Right lobe of liver (tissue), 4 donors: ENCODE measurements around the gene KCNT2.

ENCODE experiments used
- POLR2A ChIP-seq: fragments of 450-650 bp; IDR thresholded peaks from one replicate; pipeline ENCODE4 v1.6.1; 2017; ENCODE audit warnings: antibody characterized with exemption, mild to moderate bottlenecking
- TF ChIP-seq, protein P1 (sequence below), 4 donors: fragments of 200-600 bp in 3 of 4; fragments of 450-650 bp in 1 of 4; IDR thresholded peaks; one replicate each; pipeline versions ENCODE4 v1.5.1 to v1.8.0; 2016 to 2022; ENCODE audit warnings: antibody characterized with exemption in 4 of 4, mild to moderate bottlenecking in 2 of 4
- donor health status: DM: no; HTN: no; CAD: no.
- donor health status: DM: no; HTN: no; CAD: no.
- donor health status: DM: no; HTN: yes; CAD: no.

DNA sequence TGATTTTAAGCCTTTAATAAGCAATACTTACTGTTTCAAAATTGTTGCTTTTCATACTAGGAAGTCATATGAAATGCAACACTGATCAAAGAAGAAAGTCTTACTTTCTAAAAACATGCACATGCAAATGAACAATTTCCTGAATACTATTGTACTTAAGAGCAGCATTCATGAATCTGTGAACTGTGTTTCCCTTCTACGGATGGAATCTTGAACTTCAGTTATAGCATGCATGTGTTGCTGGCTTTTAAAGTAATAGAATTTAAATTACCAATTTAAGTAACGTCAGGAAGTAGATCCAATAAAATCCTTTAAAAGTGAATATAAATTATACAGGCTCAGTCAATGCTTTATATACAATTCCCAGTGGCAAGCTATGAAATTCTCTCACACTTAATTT, 348.9 kb downstream of the KCNT2 start:
- TF ChIP-seq, protein P1, sequence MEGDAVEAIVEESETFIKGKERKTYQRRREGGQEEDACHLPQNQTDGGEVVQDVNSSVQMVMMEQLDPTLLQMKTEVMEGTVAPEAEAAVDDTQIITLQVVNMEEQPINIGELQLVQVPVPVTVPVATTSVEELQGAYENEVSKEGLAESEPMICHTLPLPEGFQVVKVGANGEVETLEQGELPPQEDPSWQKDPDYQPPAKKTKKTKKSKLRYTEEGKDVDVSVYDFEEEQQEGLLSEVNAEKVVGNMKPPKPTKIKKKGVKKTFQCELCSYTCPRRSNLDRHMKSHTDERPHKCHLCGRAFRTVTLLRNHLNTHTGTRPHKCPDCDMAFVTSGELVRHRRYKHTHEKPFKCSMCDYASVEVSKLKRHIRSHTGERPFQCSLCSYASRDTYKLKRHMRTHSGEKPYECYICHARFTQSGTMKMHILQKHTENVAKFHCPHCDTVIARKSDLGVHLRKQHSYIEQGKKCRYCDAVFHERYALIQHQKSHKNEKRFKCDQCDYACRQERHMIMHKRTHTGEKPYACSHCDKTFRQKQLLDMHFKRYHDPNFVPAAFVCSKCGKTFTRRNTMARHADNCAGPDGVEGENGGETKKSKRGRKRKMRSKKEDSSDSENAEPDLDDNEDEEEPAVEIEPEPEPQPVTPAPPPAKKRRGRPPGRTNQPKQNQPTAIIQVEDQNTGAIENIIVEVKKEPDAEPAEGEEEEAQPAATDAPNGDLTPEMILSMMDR (IDR thresholded peaks at IDR 0.05): no peak
- no peak for TF ChIP-seq POLR2A
